HCT116 (cell line): ENCODE results near the gene CEP131. TPM values are rescaled to one million over a fixed set of nuclear protein-coding genes. Genes with fewer than 3 reads are reported as not detected.

Experiments used
- ATAC-seq: fragments of 200-7000 bp; cut with Tn5 transposase; 2 replicates; pipeline ENCODE4 v1.9.1; 2020; ENCODE audit warnings: mild to moderate bottlenecking, moderate library complexity
- BruUV-seq: library from RNA; stranded (reverse); fragments of 400-500 nt; replicated peaks from 2 replicates; lab custom pipeline; 2021; lab: Mats Ljungman, UMichigan
- CTCF ChIA-PET: fragments of 300-600 bp; sonication (Branson Sonifier 250); formaldehyde crosslinking; loops from one replicate; lab custom pipeline; 2021; ENCODE audit warnings: antibody characterized with exemption; lab: Charles Lee
- POLR2A ChIA-PET: fragments of 300-600, 350-600 bp; sonication (Branson Sonifier 250); formaldehyde crosslinking; loops from one replicate; lab custom pipeline; 2021; ENCODE audit warnings: antibody characterized with exemption; lab: Charles Lee
- RAD21 ChIA-PET, 2 experiments: fragments of 300-600 bp; sonication (Branson Sonifier 250); formaldehyde crosslinking; loops; one replicate each; lab custom pipeline; 2023; ENCODE audit warnings: low total read pairs in 2 of 2; ENCODE audit not compliant: uncharacterized antibody in 2 of 2, unreplicated experiment in 2 of 2, low non-redundant PET in 1 of 2; lab: Charles Lee
- DNase-seq: peaks from one replicate; pipeline ENCODE4 v3.0.0-alpha.2; 2010; ENCODE audit warnings: low read depth, low spot score
- H2AFZ ChIP-seq: fragments of 200-600 bp; shearing (Covaris generic), sonication (generic); 2 replicates; pipeline ENCODE4 v1.6.1; 2017; ENCODE audit warnings: low read depth, mixed run types, mixed read lengths, antibody characterized with exemption, low read length; ENCODE audit not compliant: poor library complexity, severe bottlenecking
- H3K27ac ChIP-seq: 2 replicates; pipeline ENCODE4 v1.5.1; 2012; ENCODE audit warnings: low read depth, low read length
- H3K27me3 ChIP-seq: fragments of 200-600 bp; sonication (generic); 2 replicates; pipeline ENCODE4 v1.6.1; 2016; ENCODE audit warnings: mixed run types, low read length, mixed read lengths; ENCODE audit not compliant: insufficient read depth
- H3K36me3 ChIP-seq, 2 experiments: fragments of 200-500 bp in 1 of 2; fragments of 200-600 bp in 1 of 2; sonication (Bioruptor generic) in 1 of 2; sonication (generic) in 1 of 2; 2 replicates each; pipeline versions ENCODE4 v1.5.1 to v1.6.1; 2014 to 2016; ENCODE audit warnings: low read length in 2 of 2, inconsistent platforms in 1 of 2, mixed read lengths in 1 of 2, mixed run types in 1 of 2; ENCODE audit not compliant: insufficient read depth in 2 of 2, control insufficient read depth in 1 of 2
- H3K4me1 ChIP-seq, 2 experiments: fragments of 200-600 bp in 1 of 2; sonication (generic) in 1 of 2; 2 replicates each; pipeline versions ENCODE4 v1.5.1 to v1.6.1; 2012 to 2017; ENCODE audit warnings: low read length in 2 of 2, inconsistent platforms in 1 of 2, mild to moderate bottlenecking in 1 of 2, mixed read lengths in 1 of 2, mixed run types in 1 of 2, moderate library complexity in 1 of 2; ENCODE audit not compliant: insufficient read depth in 2 of 2, control insufficient read depth in 1 of 2
- H3K4me2 ChIP-seq: fragments of 200-600 bp; sonication (generic); 2 replicates; pipeline ENCODE4 v1.6.1; 2017; ENCODE audit warnings: mixed run types, low read length, mixed read lengths
- H3K4me3 ChIP-seq, 2 experiments: fragments of 200-600 bp in 1 of 2; sonication (generic) in 1 of 2; replicated peaks in 1 of 2; 2 replicates each; pipeline ENCODE4 v1.5.1; 2011 to 2016; ENCODE audit warnings: low read length in 2 of 2, control low read depth in 1 of 2, low read depth in 1 of 2, mild to moderate bottlenecking in 1 of 2, mixed read lengths in 1 of 2, mixed run types in 1 of 2
- H3K79me2 ChIP-seq: fragments of 200-600 bp; sonication (generic); 2 replicates; pipeline ENCODE4 v1.6.1; 2017; ENCODE audit warnings: mild to moderate bottlenecking, mixed run types, low read length, moderate library complexity, mixed read lengths; ENCODE audit not compliant: insufficient read depth
- H3K9ac ChIP-seq: fragments of 200-600 bp; sonication (generic); 2 replicates; pipeline ENCODE4 v1.6.1; 2016; ENCODE audit warnings: low read length, mixed read lengths
- H3K9me2 ChIP-seq: fragments of 200-600 bp; sonication (generic), shearing (Covaris generic); 2 replicates; pipeline ENCODE4 v1.6.1; 2017; ENCODE audit warnings: mixed run types, mild to moderate bottlenecking, moderate library complexity; ENCODE audit not compliant: insufficient read depth
- H3K9me3 ChIP-seq, 2 experiments: fragments of 200-500 bp in 1 of 2; fragments of 200-600 bp in 1 of 2; sonication (Bioruptor generic) in 1 of 2; sonication (generic) in 1 of 2; 2 replicates each; pipeline ENCODE4 v1.6.1; 2014 to 2017; ENCODE audit warnings: low read length in 2 of 2, mixed read lengths in 2 of 2, inconsistent platforms in 1 of 2, low read depth in 1 of 2, mild to moderate bottlenecking in 1 of 2, mixed run types in 1 of 2, moderate library complexity in 1 of 2; ENCODE audit not compliant: control insufficient read depth in 1 of 2, insufficient read depth in 1 of 2
- H4K20me1 ChIP-seq: fragments of 200-600 bp; sonication (generic), shearing (Covaris generic); 2 replicates; pipeline ENCODE4 v1.6.1; 2017; ENCODE audit warnings: mixed run types, mild to moderate bottlenecking, moderate library complexity; ENCODE audit not compliant: insufficient read depth
- CEBPB ChIP-seq: IDR thresholded peaks from 2 replicates; pipeline ENCODE4 v1.6.1; 2012; ENCODE audit warnings: low read depth
- EZH2 ChIP-seq: fragments of 200-600 bp; sonication (generic); IDR thresholded peaks from 2 replicates; pipeline ENCODE4 v1.6.1; 2017; ENCODE audit warnings: antibody characterized with exemption, mixed run types
- JUND ChIP-seq: IDR thresholded peaks from 2 replicates; pipeline ENCODE4 v1.6.1; 2012
- POLR2A ChIP-seq: IDR thresholded peaks from 2 replicates; pipeline ENCODE4 v1.7.0; 2011; ENCODE audit warnings: borderline replicate concordance; ENCODE audit not compliant: insufficient read depth, insufficient read length; ENCODE audit errors: extremely low read depth
- REST ChIP-seq: IDR thresholded peaks from 2 replicates; pipeline ENCODE4 v1.6.1; 2012; ENCODE audit warnings: low read depth
- SP1 ChIP-seq: IDR thresholded peaks from 2 replicates; pipeline ENCODE4 v1.6.1; 2012; ENCODE audit warnings: low read depth
- SRF ChIP-seq: IDR thresholded peaks from 2 replicates; pipeline ENCODE4 v1.6.1; 2012; ENCODE audit warnings: low read depth
- TCF7L2 ChIP-seq: IDR thresholded peaks from 2 replicates; pipeline ENCODE4 v1.7.0; 2011; ENCODE audit warnings: borderline replicate concordance, inconsistent platforms; ENCODE audit not compliant: insufficient read depth, insufficient read length; ENCODE audit errors: extremely low read depth
- ZBTB33 ChIP-seq: IDR thresholded peaks from 2 replicates; pipeline ENCODE4 v1.6.1; 2011; ENCODE audit warnings: mild to moderate bottlenecking, low read length, moderate library complexity; ENCODE audit not compliant: insufficient replicate concordance; ENCODE audit errors: extremely low read depth
- ZFX ChIP-seq: fragments of 450-650 bp; IDR thresholded peaks from 2 replicates; pipeline ENCODE4 v1.6.1; 2017
- intact Hi-C: fragments of 100-400 bp; cut with micrococcal nuclease; formaldehyde crosslinking; loops from 2 replicates; pipeline ENCODE4 v1.10.0; 2022
- total RNA-seq: library from RNA; stranded (reverse); gene quantifications from one replicate; pipeline ENCODE4 v1.2.1, GENCODE V29; 2021; ENCODE audit not compliant: unreplicated experiment

The CEP131 gene
- total RNA-seq, 1 experiment from 2014 or later: 30.2 TPM

GRCh38 chr17:81200201-81200600 is 22.6 kb downstream of the CEP131 start:
- ChIA-PET CTCF (interaction anchor here (0.6 to 2.2 kb wide), 4 partner anchors 23 to 1498 kb away, joined by 3 to 6 read pairs (median 5); partner anchors contain the start of genes CEP131 and RAB40B), POLR2A (interaction anchor here (1.3 kb wide), 1 partner anchor 23 kb away, joined by 5 read pairs; the partner anchor contains the start of gene CEP131), RAD21 (no interaction called here)
- Histone ChIP-seq H3K4me3 (no peak overlapping the region), H3K9ac (no peak overlapping the region), H3K9me2 (no peaks in the 10 kb centered on the region), H2AFZ (no peak overlapping the region), H4K20me1 (no peaks in the 10 kb centered on the region), H3K4me1 (peaks cover 0 to 8% of the 10 kb centered on the region in 2 experiments; a peak in 1 of 4 replicates), H3K4me2 (no peak overlapping the region), H3K27ac (no peak overlapping the region; the same call in 1 of the 2 replicates), H3K79me2 (no peaks in the 10 kb centered on the region), H3K36me3 (peaks cover 0 to 8% of the 10 kb centered on the region in 2 experiments), H3K27me3 (no peaks in the 10 kb centered on the region), H3K9me3 (no peaks in the 10 kb centered on the region)
- no TSS peak for BruUV-seq
- ATAC-seq (no peak), DNase-seq (no peak)
- intact Hi-C loops: loop anchor here (1.0 kb wide), 1 partner anchor 58 kb away; no protein-coding TSS in a partner anchor
- TF ChIP-seq SP1: no peak

GRCh38 chr17:81199482-81199830 is 23.3 kb downstream of the CEP131 start:
- POLR2A ChIA-PET: no interaction called here
- intact Hi-C loops: no loop called here

More at GRCh38 chr17:81199482-81199830, 23.3 kb downstream of the CEP131 start:
- no peak overlapping the region for H2AFZ ChIP-seq
- no peak for ATAC-seq
- H4K20me1 ChIP-seq: no peaks in the 10 kb centered on the region
- no peaks in the 10 kb centered on the region for H3K27me3 ChIP-seq
- no peaks in the 10 kb centered on the region for H3K79me2 ChIP-seq
- H3K4me2 ChIP-seq: no peak overlapping the region
- no peak overlapping the region for H3K27ac ChIP-seq
- ChIA-PET CTCF (no interaction called here), RAD21 (no interaction called here)
- peaks cover 0 to 8% of the 10 kb centered on the region in 2 experiments; a peak in 1 of 4 replicates for H3K4me1 ChIP-seq
- TF ChIP-seq ZFX: no peak
- TF ChIP-seq TCF7L2: no peak
- TF ChIP-seq ZBTB33: no peak
- no peak for TF ChIP-seq EZH2
- TF ChIP-seq POLR2A: no peak
- no peak for TF ChIP-seq JUND
- TF ChIP-seq REST: no peak
- TF ChIP-seq CEBPB: no peak
- TF ChIP-seq SRF: no peak
- TF ChIP-seq, all 23 proteins: peak for 0
- no peak for DNase-seq
- no peaks in the 10 kb centered on the region for H3K9me2 ChIP-seq
- H3K4me3 ChIP-seq: no peak overlapping the region
- H3K9ac ChIP-seq: no peak overlapping the region
- peaks cover 2 to 8% of the 10 kb centered on the region in 2 experiments for H3K36me3 ChIP-seq
- BruUV-seq: no TSS peak
- no peaks in the 10 kb centered on the region for H3K9me3 ChIP-seq
